HG03066 (cell line): ENCODE measurements around the gene NFATC1.

Experiments used
- ATAC-seq: cut with Tn5 transposase; IDR thresholded peaks from one replicate; pipeline ENCODE4 v1.9.1; 2021; ENCODE audit warnings: low read depth; ENCODE audit not compliant: unreplicated experiment

Gene NFATC1

DNA sequence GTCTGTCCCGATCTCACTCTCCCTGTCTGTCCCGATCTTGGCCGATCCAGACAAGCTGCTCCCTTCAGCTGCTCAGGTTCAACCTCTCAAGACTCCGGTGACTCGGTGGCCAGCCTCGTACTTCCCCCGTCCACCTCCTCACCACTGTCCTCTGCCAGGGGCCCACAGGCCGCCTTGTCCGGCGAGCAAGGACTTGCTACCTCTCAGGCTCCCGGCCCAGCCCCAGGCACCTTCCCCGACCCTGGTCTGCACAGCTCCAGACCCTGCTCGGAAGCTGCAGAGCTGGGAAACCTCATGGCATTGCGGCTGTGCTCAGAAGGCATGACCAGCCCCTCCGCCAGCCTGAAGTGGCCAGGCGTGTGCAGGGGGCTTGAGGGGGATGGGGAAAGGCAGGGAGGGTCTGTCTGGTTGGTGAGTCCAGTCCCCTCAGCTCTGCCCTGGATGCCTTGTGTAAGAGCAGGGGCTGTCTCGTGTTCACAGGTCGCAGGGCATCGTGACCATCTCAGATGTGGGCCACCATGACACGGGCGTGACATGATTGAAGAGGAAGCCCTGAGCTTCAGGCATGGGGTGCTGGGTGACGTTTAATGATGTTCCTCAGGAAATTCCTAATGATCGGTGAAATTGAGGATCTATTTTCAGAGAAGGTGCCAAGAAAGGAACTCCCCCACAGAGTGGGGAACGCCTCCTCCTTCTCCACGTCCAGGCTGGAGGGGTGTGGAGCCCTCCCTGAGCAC lies 162.6 kb downstream of the NFATC1 start:
- no peak for ATAC-seq

DNA sequence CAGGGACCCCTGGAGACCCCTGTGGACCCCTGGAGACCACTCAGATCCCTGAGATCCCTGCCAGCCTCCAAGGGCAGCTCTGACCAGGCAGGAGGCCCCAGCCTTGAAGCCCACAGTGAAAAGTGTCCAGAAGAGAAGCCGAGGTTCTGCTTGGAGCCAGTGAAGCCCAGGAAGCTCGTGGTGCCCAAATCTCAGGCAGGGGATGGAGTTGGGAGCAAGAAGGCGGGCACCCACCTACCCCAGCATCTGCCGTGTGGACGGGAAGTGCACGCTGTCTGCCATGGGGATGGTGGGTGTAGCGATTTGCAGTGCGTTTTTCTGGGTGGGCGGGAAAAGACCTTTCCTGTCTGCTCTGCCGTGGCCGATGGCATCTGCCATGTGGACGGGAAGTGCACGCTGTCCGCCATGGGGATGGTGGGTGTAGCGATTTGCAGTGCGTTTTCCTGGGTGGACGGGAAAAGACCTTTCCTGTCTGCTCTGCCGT lies 163.2 kb downstream of the NFATC1 start:
- ATAC-seq, result no peak

- ATAC-seq, result no peak
Measured at GRCh38 chr18:79559436-79559835, 163.7 kb downstream of the NFATC1 start.

DNA sequence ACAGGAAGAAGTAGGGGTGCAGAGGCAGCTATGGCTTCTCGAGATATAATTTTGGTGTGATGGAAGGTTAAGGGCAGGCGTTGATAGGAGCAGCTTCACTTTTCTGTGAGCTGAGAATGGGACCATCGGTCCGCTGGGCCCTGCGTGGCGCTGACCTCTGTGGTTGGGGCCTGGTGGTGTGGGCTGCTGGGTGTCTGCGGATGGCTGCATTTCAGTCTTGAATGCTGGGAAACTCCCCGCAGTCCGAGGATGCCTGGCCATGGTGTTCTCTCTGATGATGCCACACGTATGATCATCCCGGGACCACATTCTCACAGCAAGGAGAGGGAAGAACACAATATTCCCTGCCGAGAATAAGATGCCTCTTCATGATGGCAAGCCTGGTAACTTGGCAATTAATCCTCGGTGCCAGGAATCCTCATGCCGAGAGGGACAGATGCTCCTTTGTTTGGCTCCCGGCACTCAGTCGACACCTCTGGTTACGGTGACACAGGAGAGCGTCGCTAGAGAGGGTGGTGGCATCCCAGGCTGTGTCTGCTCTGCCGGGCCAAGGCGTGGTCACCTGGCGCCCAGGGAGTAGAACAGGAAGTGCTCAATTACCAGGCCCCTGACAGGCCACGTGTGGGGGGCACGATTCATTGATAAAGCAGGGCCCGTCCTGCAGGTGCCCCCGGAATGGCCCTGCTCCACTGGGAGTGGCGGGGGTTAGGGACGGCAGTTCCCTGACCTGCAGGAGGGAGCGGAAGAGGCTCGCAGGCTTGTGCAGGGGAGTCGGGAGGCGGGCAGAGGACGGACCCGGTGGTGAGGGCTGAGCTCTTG lies 164.5 kb downstream of the NFATC1 start:
- ATAC-seq, result no peak

GRCh38 chr18:79560861-79561210 lies 165.1 kb downstream of the NFATC1 start:
- no peak for ATAC-seq

DNA sequence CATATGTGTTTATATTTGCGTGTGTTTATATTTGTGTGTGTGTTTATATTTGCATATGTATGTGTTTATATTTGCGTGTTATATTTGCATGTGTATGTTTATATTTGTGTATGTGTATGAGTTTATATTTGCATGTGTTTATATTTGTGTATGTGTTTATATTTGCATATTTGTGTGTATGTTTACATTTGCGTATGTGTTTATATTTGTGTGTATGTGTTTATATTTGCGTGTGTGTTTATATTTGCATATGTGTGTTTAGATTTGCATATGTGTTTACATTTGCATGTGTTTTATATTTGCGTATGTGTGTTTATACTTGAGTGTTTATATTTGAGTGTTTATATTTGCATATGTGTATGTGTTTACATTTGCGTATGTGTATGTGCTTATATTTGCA lies 168.2 kb downstream of the NFATC1 start:
- ATAC-seq, result no peak

GRCh38 chr18:79564441-79564840 lies 168.7 kb downstream of the NFATC1 start:
- no peak for ATAC-seq

DNA sequence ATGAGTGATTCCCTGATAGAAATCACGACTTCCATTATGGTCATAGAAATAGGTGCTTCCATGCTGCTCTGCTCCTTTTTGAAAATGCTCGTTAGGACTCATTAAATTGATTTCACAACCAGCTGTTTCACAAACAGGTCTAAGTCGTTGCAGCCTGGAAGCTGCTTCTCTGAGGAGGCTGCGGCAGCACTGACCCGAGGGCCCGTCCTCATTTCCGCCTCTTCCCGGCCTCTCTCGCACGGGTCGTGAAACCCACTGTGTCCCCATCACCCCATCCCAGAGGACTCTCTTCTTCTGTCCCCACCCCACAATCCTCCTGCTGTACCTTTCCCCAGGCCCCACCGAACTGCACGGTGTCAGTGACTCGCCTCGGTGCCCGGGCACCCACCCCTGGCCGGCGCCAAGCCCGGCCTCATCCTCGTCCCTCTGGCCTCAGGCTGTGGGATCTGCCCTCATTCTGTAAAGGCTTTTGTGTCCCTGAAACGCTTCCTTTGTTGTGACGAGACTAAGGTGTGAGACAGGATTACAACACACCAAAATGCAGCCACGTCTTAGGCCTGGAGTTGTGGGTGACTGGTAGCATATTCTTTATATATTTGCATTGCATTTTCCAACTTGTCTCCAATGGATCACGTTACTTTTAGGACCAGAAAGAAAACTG lies 171.2 kb downstream of the NFATC1 start:
- no peak for ATAC-seq

DNA sequence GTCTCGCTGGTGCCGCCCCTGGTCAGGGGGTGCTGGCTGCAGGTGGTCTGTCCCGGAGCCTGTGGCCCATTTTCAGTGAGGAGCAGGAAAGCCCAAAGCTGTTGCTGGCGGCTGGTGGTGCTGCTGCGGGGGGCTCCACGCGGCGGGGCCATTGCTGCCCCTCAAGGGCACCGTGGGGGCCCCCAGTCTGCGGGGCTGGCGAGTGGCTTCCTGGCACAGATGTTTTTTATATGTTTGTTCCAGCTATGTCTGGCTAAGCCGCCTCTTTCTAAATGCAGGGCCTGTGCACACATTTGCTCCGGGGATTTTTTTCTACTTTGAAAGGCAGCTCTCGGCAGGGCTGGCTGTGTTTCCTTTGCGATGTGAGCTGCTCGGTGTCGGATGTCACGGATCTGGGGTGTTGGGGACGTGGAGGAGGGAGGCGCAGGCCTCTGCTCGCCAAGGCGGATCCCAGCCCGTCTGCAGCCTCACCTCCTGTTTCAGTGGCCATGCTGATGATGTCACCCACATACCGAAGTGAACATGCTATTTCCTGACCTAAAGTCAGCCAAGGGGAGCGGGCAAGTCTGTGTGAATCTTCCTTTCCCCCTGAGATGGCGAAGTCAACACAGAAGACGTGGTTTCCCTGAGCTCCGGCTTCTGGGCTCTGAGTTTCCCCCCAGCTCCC lies 171.9 kb downstream of the NFATC1 start:
- ATAC-seq, result no peak

DNA sequence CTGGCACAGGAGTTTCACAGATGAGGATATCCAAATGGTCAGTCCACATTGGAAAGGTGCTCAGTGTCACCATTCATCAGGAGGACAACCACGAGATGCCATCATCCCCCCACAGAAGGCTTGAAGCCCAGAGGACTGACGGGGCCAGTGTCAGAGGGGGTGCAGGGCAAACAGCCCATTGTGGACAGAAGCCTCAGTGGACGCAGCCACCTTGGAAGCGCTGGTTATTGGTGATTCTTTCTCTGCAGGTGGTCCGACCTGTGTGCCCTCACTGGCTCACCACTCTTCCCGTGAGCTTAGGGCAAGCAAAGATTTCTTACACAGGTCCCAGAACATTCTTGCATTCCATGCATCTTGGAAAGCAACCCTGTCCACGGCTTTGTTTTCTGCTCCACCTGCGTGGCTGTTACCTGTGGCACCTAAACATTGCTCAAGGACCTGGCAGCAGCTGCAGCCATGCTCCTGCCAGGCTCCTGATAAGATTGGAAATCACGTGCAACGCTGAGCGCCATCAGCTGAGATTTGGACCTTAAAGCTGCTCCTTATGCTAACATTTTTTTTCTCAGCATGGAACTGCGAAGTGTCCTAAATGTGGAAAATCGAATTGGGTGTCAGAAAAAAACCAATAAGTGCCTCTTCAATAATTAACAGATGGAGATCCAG lies 172.9 kb downstream of the NFATC1 start:
- no peak for ATAC-seq

DNA sequence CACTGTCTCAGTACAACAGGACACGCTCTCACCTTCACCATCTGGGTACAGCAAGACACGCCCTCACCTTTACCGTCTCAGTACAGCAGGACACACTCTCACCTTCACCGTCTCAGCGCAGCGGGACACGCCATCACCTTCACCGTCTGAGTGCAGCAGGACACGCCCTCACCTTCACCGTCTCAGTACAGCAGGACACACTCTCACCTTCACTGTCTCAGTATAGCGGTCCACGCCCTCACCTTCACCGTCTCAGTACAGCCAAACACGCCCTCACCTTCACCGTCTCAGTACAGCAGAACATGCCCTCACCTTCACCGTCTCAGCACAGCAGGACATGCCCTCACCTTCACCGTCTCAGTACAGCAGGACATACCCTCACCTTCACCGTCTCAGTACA lies 174.0 kb downstream of the NFATC1 start:
- no peak for ATAC-seq

DNA sequence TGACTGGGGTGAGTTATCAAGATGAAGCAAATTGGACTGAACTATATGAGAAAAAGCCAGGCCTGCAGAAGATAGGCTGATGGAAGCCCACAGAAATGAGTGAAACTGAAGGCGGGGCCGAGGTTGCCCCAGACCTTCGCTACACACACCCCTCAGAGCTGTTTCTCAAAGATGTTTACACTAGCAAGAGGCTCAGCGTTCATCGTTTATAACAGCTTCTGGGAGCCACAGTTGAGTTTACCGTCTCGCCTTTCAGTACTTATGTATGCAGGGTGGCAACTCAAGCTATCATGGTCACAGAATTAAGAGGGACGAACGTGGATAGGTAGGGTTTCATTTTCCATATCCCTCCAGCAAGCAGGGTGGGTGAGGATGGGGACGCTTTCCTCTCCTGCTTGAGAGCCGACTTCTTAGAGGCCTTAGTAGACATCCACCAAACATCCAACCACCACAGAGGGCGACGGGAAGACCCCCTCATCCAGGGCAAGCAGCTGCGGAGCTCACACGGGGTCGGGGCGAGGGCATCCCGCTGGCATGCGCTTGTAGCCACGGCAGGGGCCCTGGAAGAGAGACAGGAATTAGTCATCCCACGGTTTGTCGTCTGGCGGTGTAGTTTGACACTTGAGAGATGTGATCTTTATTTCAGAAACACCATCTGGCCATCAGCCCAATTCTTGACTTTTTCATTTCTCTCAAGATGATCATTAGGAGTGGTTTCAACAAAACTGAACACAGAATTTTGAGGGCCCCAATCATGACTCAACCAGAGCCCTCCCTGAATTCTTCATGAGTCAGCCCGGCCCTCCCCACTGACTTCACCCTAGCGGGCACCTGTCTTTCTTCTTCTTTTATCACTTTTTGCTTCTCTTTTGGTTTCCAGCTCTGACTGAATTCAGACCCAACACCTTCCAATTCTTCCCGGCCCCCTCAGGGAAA lies 174.8 kb downstream of the NFATC1 start:
- no peak for ATAC-seq

- ATAC-seq, result no peak
Measured at GRCh38 chr18:79571211-79572092, 175.7 kb downstream of the NFATC1 start.

- no peak for ATAC-seq
Measured at GRCh38 chr18:79572093-79572780, 176.5 kb downstream of the NFATC1 start.

DNA sequence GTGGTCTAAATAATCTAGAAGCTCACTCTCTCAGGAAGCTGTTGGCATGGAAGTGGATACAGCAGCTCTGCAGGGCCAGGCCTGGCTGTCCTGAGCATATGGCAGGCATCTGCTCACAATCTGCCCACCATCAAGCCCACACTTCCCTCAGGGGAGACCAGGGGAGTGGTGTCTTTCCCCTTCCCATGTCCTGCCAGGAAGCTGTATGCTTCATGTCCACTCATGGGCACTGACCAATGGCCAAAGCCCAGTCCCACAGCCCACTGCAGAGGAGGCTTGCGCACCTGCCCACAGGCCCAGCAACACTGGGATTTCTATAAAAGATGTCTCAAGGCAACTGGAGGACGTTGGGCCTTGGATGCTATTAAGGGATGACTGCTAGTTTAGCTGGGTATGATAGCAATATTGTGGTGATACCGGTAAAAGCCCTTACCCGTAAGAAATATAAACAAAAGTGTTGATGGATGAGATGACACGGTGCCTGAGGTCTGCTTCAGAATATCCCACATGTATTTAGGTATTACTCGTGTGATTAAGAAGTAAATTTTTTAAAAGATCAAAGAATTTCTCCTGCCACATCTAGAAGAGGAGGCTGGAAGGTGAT lies 177.2 kb downstream of the NFATC1 start:
- no peak for ATAC-seq

- no peak for ATAC-seq
Measured at GRCh38 chr18:79573921-79574491, 178.3 kb downstream of the NFATC1 start.

DNA sequence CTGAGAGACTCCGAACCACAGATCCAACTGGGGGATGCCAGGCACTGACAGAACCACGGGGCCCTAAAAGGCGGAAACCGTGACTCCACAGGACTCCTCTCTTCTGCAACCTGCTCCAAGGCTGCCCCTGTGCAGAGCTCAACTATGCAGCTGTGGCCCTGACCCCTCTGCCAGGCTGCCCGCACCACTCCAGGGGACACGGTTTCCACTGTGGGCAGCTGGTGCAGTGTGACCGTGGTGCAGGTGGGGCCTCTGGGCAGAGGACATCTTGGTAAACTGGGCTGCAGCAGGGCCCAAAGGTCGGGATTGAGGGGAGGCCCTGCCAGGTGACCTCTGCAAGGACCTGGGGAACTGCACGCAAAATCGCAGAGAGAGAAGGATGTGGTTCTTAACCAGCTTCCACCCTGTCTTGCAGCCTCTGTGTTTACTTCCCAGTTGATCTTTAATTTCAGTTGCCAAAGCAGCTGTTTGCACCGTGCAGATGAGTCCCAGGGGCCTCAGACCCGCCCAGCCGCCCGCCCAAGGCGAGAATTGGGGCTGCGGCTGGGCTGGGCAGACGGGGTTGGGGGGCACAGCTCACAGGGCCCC lies 179.3 kb downstream of the NFATC1 start:
- no peak for ATAC-seq
